ENCODE measurements around the gene ATP6AP1.

The ATP6AP1 gene

DNA sequence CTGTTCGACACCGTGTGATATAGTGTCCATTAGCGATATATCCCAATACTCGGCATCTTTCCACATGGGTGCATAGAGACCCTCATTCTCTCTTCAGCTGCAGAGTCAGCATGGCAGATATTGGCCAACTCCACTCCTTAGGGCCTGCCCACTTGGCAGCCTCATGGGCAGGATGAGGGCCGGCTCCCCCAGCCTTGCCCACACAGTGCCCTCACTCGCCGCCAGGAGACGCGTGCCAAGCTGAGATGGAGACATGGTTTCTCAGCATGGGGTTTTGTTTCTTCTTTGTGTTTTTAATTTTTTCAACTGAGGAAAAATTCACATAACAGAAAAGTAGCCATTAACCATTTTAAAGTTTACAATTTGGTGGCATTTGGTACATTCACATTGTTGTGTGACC, 24.3 kb downstream of the ATP6AP1 start:
- FAIRE-seq: no peak

DNA sequence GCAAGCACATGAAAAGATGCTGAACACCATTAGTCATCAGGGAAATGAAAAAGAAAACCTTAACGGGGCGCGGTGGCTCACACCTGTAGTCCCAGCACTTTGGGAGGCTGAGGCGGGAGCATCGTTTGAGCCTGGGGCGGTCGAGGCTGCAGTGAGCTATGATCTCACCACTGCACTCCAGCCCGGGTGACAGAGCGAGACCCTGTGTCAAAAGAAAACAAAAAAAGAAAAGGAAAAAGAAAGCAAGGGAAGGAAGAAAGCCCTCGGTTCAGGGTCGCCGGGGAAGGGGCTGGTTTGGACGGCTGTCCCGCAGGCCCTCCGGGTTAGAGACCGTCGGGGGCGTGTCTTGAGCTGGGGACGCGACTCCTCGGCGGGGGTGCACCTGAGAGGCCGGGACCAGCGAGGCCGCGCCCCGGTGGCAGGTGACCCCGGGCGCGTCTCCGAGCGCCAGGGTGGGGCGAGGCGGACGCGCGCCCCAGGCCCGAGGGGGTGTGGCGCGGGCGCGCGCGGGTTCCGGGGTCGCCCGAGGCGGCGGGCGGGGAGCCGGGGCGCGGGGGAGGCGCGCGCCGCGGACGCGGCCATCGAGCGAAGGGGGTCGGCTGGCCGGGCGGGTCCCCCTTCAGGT, 29.1 kb downstream of the ATP6AP1 start:
- FAIRE-seq: no peak

DNA sequence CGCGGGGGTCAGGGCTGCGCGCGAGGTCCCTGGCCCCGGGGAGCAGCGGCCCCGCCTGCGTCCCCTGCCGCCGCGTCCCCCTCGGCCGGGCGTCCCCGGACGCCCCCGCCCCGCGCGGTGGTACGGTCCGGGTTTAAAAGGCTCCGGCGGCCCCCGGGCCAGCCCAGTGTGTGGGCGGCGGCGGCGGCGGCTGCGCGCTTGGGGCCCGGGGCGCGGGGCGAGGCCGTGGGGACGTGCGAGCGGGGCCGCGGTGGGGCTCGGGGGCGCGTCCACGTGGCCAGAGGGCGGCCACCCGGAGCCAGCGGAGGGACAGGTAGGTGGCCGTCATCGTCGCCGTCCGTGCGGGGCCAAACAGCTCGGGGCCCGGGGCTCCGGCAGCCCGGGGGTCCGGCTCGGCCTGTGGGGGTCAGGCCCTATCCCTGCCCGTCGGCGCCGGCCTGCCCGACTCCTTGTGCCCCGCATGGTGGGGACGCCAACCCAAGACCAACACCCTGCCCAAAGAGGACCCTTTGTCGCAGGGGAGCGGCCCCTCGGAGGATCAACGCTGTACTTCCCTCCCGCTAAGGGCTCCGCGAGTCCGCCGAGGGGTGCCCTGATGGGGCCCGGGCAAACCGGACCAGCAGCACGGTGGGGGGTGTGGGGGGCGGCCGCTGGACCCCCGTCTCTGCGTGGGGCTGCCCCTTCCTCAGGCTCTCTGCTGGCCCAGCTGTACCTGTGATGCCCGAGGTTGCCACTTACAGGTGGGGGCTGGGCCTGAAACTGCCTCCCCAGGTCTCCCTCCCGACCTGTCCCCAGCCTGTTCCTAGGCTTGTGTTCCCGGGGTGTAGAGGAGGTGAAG, 29.9 kb downstream of the ATP6AP1 start, which contains the start of gene PLXNA3:
Gene PLXNA3, plus strand, starts transcription at position 166 of the 838 bp plus-strand sequence. CDS start 1,903 bp downstream, outside the sequence.
- no peak for FAIRE-seq

DNA sequence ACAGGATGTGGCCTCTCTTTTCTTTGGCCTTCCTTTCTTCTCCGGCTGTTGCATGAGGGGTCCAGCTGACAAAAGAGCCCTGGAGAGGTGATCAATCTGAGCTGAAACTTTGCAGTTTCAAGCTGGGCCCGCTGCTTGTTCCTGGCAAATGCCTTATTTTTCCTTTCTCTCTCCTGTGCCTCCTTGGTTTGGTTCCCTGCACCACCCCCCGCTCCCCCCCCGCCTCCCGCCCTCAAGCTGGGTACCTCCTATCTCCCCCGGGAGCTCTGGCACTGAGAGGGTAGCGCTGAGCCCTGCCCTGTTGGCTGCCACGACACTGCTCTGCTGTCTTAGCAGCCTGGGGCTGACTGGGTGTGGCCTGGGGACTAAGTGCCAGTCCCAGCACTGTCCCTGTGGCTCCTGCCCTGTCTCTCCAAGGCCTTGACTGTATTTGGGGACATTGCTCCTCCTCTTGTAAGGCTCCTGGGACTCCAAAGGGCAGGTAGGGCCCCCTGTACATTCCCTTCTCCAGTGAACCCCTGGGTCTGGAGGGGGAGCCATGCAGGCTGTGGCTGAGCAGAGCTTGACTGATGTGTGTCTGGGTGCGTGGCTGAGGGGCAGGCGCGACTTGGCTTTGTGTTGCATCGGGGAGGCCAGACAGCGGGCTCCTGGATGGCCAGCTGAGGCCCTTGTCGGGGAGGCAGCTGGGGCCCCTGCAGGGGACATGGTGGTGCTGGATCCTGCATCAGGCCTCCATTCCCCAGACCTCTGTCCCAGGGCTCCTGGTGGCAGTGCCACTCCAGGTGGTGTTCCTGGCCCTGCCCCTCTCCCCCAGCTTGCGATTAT, 30.7 kb downstream of the ATP6AP1 start:
- FAIRE-seq: no peak

DNA sequence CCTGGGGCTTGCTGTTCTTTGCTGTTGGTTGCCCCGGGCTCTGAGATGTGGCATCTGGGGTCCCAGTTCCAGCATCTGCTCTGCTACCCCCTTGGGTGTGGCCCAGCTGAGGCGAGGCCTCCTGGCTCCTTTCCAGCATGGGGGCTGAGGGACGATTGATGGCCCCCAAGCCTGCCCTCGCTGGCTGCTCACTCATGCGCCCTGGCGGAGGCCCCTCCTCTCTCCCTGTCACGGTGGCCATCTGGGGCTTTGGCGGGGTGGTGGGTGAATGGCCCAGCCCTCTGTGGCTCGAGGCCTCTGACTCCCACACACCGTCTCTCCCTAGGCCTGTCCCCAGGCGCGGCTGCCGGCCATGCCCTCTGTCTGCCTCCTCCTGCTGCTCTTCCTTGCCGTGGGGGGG, 31.4 kb downstream of the ATP6AP1 start:
- no peak for FAIRE-seq

GRCh38 chrX:154460326-154460725, 31.8 kb downstream of the ATP6AP1 start:
- no peak for FAIRE-seq

DNA sequence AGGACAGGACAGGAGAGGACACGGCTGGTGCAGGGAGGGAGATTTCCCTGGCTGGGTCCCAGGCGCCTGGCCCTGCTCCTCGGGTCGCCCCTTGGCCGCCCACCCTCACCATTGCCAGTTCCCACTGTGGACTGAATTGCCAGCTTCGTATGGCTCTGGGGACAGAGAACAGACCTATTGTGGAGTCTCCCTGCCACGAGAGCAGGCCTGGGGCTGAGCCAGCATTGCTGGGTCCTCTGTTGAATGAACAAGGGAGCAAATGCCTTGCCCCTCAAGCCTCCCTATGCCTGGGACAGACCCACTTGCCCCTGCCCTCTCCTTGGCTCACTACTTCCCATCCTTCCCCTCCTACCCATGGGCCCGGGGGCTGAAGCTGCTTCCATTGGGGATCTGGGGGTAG, 33.9 kb downstream of the ATP6AP1 start:
- FAIRE-seq: no peak

GRCh38 chrX:154463611-154464220, 35.2 kb downstream of the ATP6AP1 start:
- no peak for FAIRE-seq

DNA sequence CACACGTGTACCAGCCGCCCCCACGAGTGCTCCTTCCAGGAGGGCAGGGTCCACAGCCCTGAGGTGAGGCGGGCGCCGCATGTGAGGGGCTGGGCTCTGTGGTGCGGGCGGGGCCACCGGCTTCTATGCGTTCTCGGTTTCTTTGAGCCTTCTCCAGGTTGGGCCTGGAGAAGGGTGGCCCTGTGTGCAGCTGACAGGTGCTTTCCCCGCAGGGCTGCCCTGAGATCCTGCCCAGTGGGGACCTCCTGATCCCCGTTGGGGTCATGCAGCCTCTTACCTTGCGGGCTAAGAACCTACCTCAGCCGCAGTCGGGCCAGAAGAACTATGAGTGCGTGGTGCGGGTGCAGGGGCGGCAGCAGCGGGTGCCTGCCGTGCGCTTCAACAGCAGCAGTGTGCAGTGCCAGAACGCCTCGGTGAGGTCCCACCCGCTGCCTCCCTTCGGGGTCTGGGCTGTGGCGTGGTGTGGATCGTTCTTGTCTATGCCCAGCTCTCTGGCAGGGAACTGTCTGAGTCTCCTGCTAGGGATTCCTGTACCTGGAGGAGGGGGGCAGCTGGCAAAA, 36.4 kb downstream of the ATP6AP1 start:
- FAIRE-seq: no peak

- FAIRE-seq: no peak
These were observed 37.1 kb downstream of the ATP6AP1 start for GRCh38 chrX:154465601-154466000.

DNA sequence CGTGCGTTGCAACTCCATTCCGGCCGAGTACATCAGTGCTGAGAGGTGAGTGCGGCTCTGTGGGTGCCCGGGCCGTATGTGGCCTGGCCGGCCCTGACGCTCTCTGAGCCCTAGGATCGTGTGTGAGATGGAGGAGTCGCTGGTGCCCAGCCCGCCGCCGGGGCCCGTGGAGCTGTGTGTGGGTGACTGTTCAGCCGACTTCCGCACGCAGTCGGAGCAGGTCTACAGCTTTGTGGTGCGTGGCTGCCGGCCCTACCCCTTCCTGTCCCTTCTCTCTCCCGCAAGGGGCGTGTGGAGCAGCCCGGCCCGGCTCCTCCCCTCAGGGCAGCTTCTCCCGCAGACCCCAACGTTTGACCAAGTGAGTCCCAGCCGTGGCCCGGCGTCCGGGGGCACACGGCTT, 37.6 kb downstream of the ATP6AP1 start:
- FAIRE-seq: no peak

GRCh38 chrX:154466907-154467306, 38.4 kb downstream of the ATP6AP1 start:
- no peak for FAIRE-seq

DNA sequence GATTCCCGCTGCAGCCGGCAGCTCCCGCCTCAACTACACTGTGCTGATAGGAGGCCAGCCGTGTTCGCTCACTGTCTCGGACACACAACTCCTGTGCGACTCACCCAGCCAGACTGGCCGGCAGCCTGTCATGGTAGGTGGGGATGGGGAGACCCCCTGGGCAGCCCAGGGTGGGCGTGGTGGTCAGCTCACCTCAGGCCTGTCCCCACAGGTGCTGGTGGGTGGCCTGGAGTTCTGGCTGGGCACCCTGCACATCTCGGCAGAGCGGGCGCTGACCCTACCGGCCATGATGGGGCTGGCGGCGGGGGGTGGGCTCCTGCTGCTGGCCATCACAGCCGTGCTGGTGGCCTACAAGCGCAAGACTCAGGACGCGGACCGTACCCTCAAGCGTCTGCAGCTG, 39.1 kb downstream of the ATP6AP1 start:
- no peak for FAIRE-seq

- FAIRE-seq: no peak
These were observed 39.7 kb downstream of the ATP6AP1 start for GRCh38 chrX:154468217-154468616.

GRCh38 chrX:154469114-154469513, 40.6 kb downstream of the ATP6AP1 start:
- no peak for FAIRE-seq

DNA sequence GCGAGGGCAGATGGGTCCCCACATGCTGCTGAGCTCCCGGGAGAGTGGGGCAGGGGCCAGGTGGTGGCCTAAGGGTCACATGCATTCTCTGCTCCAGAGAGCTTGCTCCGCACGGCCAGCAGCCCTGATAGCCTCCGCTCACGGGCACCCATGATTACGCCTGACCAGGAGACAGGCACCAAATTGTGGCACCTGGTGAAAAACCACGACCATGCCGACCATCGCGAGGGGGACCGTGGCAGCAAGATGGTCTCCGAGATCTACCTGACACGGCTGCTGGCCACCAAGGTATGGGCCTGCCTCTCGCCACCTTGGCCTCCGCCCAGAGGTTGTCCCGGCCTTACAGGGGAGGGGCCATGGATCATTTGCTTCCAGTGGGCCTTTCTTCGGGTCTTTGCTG, 41.4 kb downstream of the ATP6AP1 start:
- no peak for FAIRE-seq

DNA sequence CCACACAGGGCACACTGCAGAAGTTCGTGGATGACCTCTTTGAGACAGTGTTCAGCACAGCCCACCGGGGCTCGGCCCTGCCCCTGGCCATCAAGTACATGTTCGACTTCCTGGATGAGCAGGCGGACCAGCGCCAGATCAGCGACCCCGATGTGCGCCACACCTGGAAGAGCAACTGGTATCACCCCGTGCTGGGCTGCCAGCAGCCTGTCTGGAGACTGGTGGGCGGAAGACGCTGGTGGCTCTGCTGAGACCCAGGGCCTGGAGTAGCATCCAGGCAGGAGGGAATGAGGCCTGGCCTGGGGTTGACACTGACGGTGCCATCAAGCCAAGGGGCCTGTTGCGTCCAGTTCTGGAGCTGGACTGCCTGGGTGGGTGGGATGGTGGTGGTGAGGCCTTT, 42.0 kb downstream of the ATP6AP1 start:
- no peak for FAIRE-seq

GRCh38 chrX:154470914-154471568, 42.6 kb downstream of the ATP6AP1 start:
- FAIRE-seq: no peak

DNA sequence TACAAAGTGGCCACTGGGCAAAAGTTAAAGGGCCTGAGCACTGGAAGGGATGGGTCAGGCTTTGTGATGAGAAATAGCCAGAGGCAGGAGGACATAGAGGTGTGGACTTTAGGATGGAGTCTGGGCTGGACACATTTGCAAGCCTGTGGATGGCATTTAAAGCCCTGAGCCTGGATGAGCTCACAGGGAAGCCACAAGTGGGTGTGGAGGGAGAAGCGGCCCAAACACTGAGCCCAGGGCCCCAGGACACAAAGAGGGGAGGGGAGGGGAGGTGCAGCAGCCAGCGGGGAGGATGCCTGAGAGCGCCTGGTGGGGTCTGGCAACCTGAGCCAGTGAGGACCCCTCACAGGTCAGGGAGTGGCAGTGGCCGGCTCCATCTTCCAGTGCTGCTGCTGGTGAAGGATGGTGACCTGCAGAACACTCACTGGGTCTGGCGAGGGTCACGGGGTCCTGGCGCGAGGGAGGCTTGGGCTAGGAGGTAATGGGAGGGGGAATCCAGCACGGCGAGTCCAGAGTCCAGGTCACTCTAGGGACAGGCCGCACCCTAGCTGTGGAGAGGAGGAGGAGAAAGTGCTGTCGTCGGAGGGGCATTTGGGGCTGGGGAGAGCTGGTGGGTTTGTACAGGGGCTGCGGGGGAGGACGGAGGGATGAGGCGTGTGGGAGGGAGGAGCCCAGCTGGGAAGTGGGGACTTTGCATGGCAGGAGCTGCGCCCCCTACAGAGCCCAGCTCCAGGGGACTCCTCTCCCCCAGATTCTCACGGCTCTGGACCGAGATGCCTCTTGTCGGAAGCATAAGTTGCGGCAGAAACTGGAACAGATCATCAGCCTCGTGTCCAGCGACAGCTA, 43.6 kb downstream of the ATP6AP1 start:
- FAIRE-seq: no peak

DNA sequence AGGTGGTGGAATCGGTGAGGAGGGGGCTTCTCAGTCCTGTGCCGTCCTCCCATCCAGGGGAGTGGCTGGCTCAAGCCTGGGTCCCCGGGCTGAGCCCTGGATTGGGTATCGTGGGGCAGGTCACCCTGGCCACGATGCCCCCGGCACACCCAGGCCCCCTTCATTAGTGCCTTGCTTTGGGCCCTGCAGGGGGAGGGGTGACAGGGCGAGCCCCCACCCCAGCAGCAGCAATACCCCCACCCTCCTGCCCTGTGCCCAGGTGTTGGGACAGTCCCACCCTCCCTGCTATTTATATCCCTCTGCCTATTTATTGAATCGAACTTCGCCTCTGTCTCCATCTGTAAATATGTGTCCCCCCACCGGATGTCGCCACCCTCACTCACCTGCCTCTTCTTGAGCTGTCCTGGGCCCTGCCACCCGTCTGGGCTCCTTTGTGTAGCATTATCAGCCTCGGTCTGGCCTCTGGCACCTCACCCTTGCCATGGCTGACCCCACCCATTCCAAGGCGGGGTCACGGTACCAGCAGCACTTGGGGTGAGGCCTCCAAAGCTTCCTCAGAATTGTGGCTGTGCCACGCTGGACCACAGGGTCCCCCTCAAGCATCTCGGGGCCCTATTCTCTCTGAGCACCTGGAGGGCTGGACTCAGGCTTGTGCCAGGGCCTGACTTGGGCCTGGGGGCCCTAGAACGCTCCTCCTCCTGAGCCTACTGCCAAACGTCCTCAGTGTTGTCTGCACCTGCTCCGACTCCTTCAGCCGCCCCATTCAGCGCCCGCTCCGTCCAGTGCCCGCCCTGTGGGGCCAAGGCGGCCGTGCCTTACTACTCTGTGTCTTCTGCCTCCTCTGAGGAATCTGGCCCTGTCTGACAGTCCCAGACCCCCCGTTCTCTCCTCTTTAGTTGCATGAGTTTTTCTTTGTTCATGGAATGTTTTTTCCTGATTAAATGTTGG, 44.5 kb downstream of the ATP6AP1 start:
- FAIRE-seq: no peak
